GM12891 (cell line): ENCODE measurements around the gene MAGI1.

Source experiments
- POLR2A ChIP-seq: IDR thresholded peaks from 2 replicates; pipeline ENCODE4 v1.6.1; 2011; ENCODE audit warnings: low read depth, low read length, control low read depth
- POLR2AphosphoS5 ChIP-seq: IDR thresholded peaks from 2 replicates; pipeline ENCODE4 v1.6.1; 2011; ENCODE audit warnings: low read depth, low read length, control low read depth
- POU2F2 ChIP-seq: IDR thresholded peaks from 2 replicates; pipeline ENCODE4 v1.6.1; 2011; ENCODE audit warnings: low read depth, mild to moderate bottlenecking, control low read depth, low read length, moderate library complexity
- SPI1 ChIP-seq: IDR thresholded peaks from 2 replicates; pipeline ENCODE4 v1.6.1; 2011; ENCODE audit warnings: low read depth, low read length, control low read depth

GRCh38 chr3:65653731-65654130 is 385.0 kb downstream of the MAGI1 start:
- no peak for TF ChIP-seq SPI1
- no peak for TF ChIP-seq POLR2AphosphoS5
- TF ChIP-seq POU2F2, result no peak
- no peak for TF ChIP-seq POLR2A
